B cell (primary cell): ENCODE results near the gene ANAPC5. TPM values are rescaled to one million over a fixed set of nuclear protein-coding genes. Genes with fewer than 3 reads are reported as not detected.

ENCODE experiments used
- ATAC-seq: fragments of 200-7000 bp; cut with Tn5 transposase; one replicate; pipeline ENCODE4 v1.10.0; 2021; ENCODE audit warnings: low read depth, mild to moderate bottlenecking, moderate number of reproducible peaks, moderate library complexity
- CTCF ChIA-PET: fragments of 350-600 bp; sonication (Branson Sonifier 250); formaldehyde crosslinking; loops from one replicate; lab custom pipeline; 2021; ENCODE audit warnings: antibody characterized with exemption, inconsistent platforms; lab: Charles Lee
- POLR2A ChIA-PET: fragments of 350-600 bp; sonication (Branson Sonifier 250); formaldehyde crosslinking; loops from one replicate; lab custom pipeline; 2021; ENCODE audit warnings: antibody characterized with exemption; lab: Charles Lee
- DNase-seq: peaks from one replicate; pipeline ENCODE4 v3.0.0; 2013
- H2AFZ ChIP-seq: 2 replicates; pipeline ENCODE4 v1.6.1; 2012; ENCODE audit warnings: mild to moderate bottlenecking, low read depth, low read length; ENCODE audit not compliant: insufficient read depth, poor library complexity, severe bottlenecking
- H3K27ac ChIP-seq, 2 donors: 1 replicate in 1 of 2; 2 replicates in 1 of 2; pipeline ENCODE4 v1.5.1; 2012 to 2013; ENCODE audit warnings: low read length in 2 of 2, mild to moderate bottlenecking in 2 of 2, moderate library complexity in 1 of 2
- H3K27me3 ChIP-seq, 4 experiments: fragments of 200-600 bp in 1 of 4; sonication (generic) in 1 of 4; replicated peaks in 1 of 4; 1 replicate in 2 of 4; 2 replicates in 2 of 4; pipeline versions ENCODE4 v1.6.1 to v1.7.0; 2013 to 2016; ENCODE audit warnings: low read length in 3 of 4, mild to moderate bottlenecking in 2 of 4, mixed read lengths in 1 of 4, moderate library complexity in 1 of 4; ENCODE audit not compliant: insufficient read depth in 4 of 4, control insufficient read depth in 3 of 4; ENCODE audit errors: control extremely low read depth in 1 of 4
- H3K36me3 ChIP-seq, 2 experiments: replicated peaks in 1 of 2; 1 replicate in 1 of 2; 2 replicates in 1 of 2; pipeline versions ENCODE4 v1.6.1 to v1.7.1; 2013; ENCODE audit warnings: low read length in 1 of 2; ENCODE audit not compliant: insufficient read depth in 2 of 2, control insufficient read depth in 1 of 2; ENCODE audit errors: control extremely low read depth in 1 of 2, extremely low read depth in 1 of 2
- H3K4me1 ChIP-seq, 2 donors: fragments of 200-600 bp in 1 of 2; sonication (generic) in 1 of 2; 1 replicate in 1 of 2; 2 replicates in 1 of 2; pipeline versions ENCODE4 v1.5.1 to v1.6.1; 2013 to 2017; ENCODE audit warnings: low read length in 2 of 2; ENCODE audit not compliant: control insufficient read depth in 2 of 2, insufficient read depth in 2 of 2
- H3K4me2 ChIP-seq: replicated peaks from 2 replicates; pipeline ENCODE3; 2012; ENCODE audit warnings: mild to moderate bottlenecking, low read depth, low read length; ENCODE audit not compliant: poor library complexity, severe bottlenecking
- H3K4me3 ChIP-seq, 5 experiments: fragments of 200-600 bp in 1 of 5; sonication (generic) in 1 of 5; 1 replicate in 3 of 5; 2 replicates in 2 of 5; pipeline versions ENCODE4 v1.5.1 to v1.7.0; 2011 to 2016; ENCODE audit warnings: low read length in 4 of 5, mild to moderate bottlenecking in 4 of 5, low read depth in 2 of 5, control low read depth in 1 of 5, moderate library complexity in 1 of 5; ENCODE audit not compliant: insufficient read depth in 1 of 5; ENCODE audit errors: control extremely low read depth in 1 of 5, extremely low read depth in 1 of 5
- H3K79me2 ChIP-seq: fragments of 200-600 bp; sonication (generic); one replicate; pipeline ENCODE4 v1.6.0; 2016; ENCODE audit warnings: low read length; ENCODE audit not compliant: control insufficient read depth, insufficient read depth
- H3K9ac ChIP-seq: fragments of 200-600 bp; sonication (generic); 2 replicates; pipeline ENCODE4 v1.6.1; 2017; ENCODE audit warnings: mild to moderate bottlenecking, low read length, moderate library complexity
- H3K9me3 ChIP-seq, 3 donors: one replicate each; pipeline versions ENCODE4 v1.6.1 to v1.7.1; 2013; ENCODE audit warnings: low read length in 2 of 3; ENCODE audit not compliant: control insufficient read depth in 2 of 3, insufficient read depth in 1 of 3; ENCODE audit errors: control extremely low read depth in 1 of 3
- H4K20me1 ChIP-seq: 2 replicates; pipeline ENCODE4 v1.6.0; 2012; ENCODE audit warnings: mild to moderate bottlenecking, low read length; ENCODE audit not compliant: insufficient read depth, control insufficient read depth, poor library complexity, severe bottlenecking
- H3K27ac Mint-ChIP-seq: one replicate; pipeline ENCODE4 v1.8.0; 2021; ENCODE audit warnings: mixed read lengths
- H3K27me3 Mint-ChIP-seq: one replicate; pipeline ENCODE4 v1.8.0; 2021; ENCODE audit warnings: mixed read lengths
- H3K4me1 Mint-ChIP-seq: one replicate; pipeline ENCODE4 v1.8.0; 2021; ENCODE audit warnings: mixed read lengths
- H3K4me3 Mint-ChIP-seq: one replicate; pipeline ENCODE4 v1.8.0; 2021; ENCODE audit warnings: mixed read lengths
- H3K9me3 Mint-ChIP-seq: one replicate; pipeline ENCODE4 v1.8.0; 2022; ENCODE audit warnings: mixed read lengths; ENCODE audit not compliant: insufficient read depth
- CTCF ChIP-seq: fragments of 200-600 bp; IDR thresholded peaks from one replicate; pipeline ENCODE4 v1.8.0; 2022; ENCODE audit warnings: antibody characterized with exemption, mild to moderate bottlenecking
- EZH2 ChIP-seq: IDR thresholded peaks from 2 replicates; pipeline ENCODE4 v1.6.1; 2012; ENCODE audit warnings: borderline replicate concordance, low read depth, mild to moderate bottlenecking, moderate library complexity, low read length; ENCODE audit not compliant: insufficient read depth, poor library complexity, severe bottlenecking
- WGBS: methylation state at CpG from one replicate; pipeline ENCODE4 v1.1.5; 2013; ENCODE audit warnings: missing lambda C conversion rate; ENCODE audit not compliant: insufficient coverage; 5-methylcytosine and 5-hydroxymethylcytosine counted together
- intact Hi-C: fragments of 100-400 bp; cut with micrococcal nuclease; formaldehyde crosslinking; loops from one replicate; pipeline ENCODE4 v1.10.0; 2022
- polyA plus RNA-seq: library from polyadenylated mRNA; depleted of rRNA; stranded (reverse); fragments of >200 nt; gene quantifications from 2 replicates; pipeline ENCODE4 v1.2.3, GENCODE V29; 2012
- total RNA-seq, 2 donors: library from RNA; stranded (reverse); fragments of 120-200 nt in 1 of 2; gene quantifications; 1 replicate in 1 of 2; 2 replicates in 1 of 2; pipeline versions ENCODE4 v1.2.3 to v1.2.4, GENCODE V29; 2013 to 2022

The ANAPC5 gene
- total and polyA plus RNA-seq, 2 donors (not counting 1 experiment from before 2014, with no cell fraction given) = 150 to 171 TPM

- ATAC-seq (no peak), DNase-seq (no peak)
- H3K9me3 Mint-ChIP-seq = no peaks in the 10 kb centered on the region
- Histone ChIP-seq H3K4me2 (no peak overlapping the region), H3K79me2 (peaks cover 43% of the 10 kb centered on the region), H3K4me1 (peaks cover 7 to 9% of the 10 kb centered on the region in 2 donors), H2AFZ (no peak overlapping the region), H3K27me3 (no peaks in the 10 kb centered on the region), H3K9me3 (no peaks in the 10 kb centered on the region), H3K4me3 (no peak overlapping the region), H3K27ac (no peak overlapping the region), H3K9ac (no peak overlapping the region), H4K20me1 (no peaks in the 10 kb centered on the region), H3K36me3 (no peaks in the 10 kb centered on the region)
- POLR2A ChIA-PET = no interaction called here
- TF ChIP-seq CTCF = no peak
- TF ChIP-seq EZH2 = no peak
- intact Hi-C loops = no loop called here
- H3K4me1 Mint-ChIP-seq = peaks cover 13% of the 10 kb centered on the region
- CTCF ChIA-PET = interaction anchor here (1.2 kb wide), 1 partner anchor 33 kb away, joined by 4 read pairs; no protein-coding TSS in a partner anchor
- WGBS = 98% methylated on average over 13 of the region's 14 CpGs
- H3K4me3 Mint-ChIP-seq = no peak overlapping the region
- H3K27ac Mint-ChIP-seq = no peak overlapping the region
- H3K27me3 Mint-ChIP-seq = no peaks in the 10 kb centered on the region
Measured at GRCh38 chr12:121284551-121285390, 67.4 kb downstream of the ANAPC5 start.

- Mint-ChIP-seq H3K27ac (no peak overlapping the region), H3K27me3 (no peaks in the 10 kb centered on the region), H3K4me3 (no peak overlapping the region), H3K9me3 (no peaks in the 10 kb centered on the region), H3K4me1 (peaks cover 11% of the 10 kb centered on the region)
- H3K4me2 ChIP-seq = no peak overlapping the region
- intact Hi-C loops = no loop called here
- CTCF ChIA-PET = no interaction called here
- H4K20me1 ChIP-seq = no peaks in the 10 kb centered on the region
- H3K79me2 ChIP-seq = peaks cover 43% of the 10 kb centered on the region
- ATAC-seq = no peak
- no peak overlapping the region for H3K27ac ChIP-seq
- WGBS = 92% methylated on average over 6 of the region's 6 CpGs
- no peak overlapping the region for H3K9ac ChIP-seq
- H2AFZ ChIP-seq = no peak overlapping the region
- TF ChIP-seq EZH2 (no peak), CTCF (no peak)
- no peaks in the 10 kb centered on the region for H3K27me3 ChIP-seq
- no peak overlapping the region for H3K4me3 ChIP-seq
- no peaks in the 10 kb centered on the region for H3K36me3 ChIP-seq
- peaks cover 7 to 9% of the 10 kb centered on the region in 2 donors for H3K4me1 ChIP-seq
- POLR2A ChIA-PET = no interaction called here
- no peaks in the 10 kb centered on the region for H3K9me3 ChIP-seq
- no peak for DNase-seq
Measured at GRCh38 chr12:121283841-121284240, 68.4 kb downstream of the ANAPC5 start.
